Activated naive CD4-positive, alpha-beta T cell treated with anti-CD3 and anti-CD28 coated beads, Interleukin-2, amount 50 U/mL, for 24 hours (primary cell): ENCODE measurements around the gene ATP13A4.
"Not testable (repeated sequence)": the region's sequence is repeated elsewhere in the genome, so short reads cannot be mapped to it uniquely, and the experiment has no call there.

Experiments
- H3K27ac Mint-ChIP-seq: one replicate; pipeline ENCODE4 v1.8.0; 2021; ENCODE audit warnings: mild to moderate bottlenecking, mixed read lengths
- H3K27me3 Mint-ChIP-seq: one replicate; pipeline ENCODE4 v1.8.0; 2021; ENCODE audit warnings: mixed read lengths
- H3K36me3 Mint-ChIP-seq: one replicate; pipeline ENCODE4 v1.8.0; 2021; ENCODE audit warnings: mixed read lengths
- H3K4me1 Mint-ChIP-seq: one replicate; pipeline ENCODE4 v1.8.0; 2021; ENCODE audit warnings: mixed read lengths
- H3K4me3 Mint-ChIP-seq: one replicate; pipeline ENCODE4 v1.8.0; 2021; ENCODE audit warnings: mild to moderate bottlenecking, mixed read lengths
- H3K9me3 Mint-ChIP-seq: one replicate; pipeline ENCODE4 v1.8.0; 2021; ENCODE audit warnings: mixed read lengths

The ATP13A4 gene

GRCh38 chr3:193572426-193572908, 17.8 kb upstream of the ATP13A4 start:
- Mint-ChIP-seq H3K36me3 (no peaks in the 10 kb centered on the region), H3K4me3 (no peak overlapping the region), H3K9me3 (no peaks in the 10 kb centered on the region), H3K27ac (no peak overlapping the region), H3K4me1 (no peaks in the 10 kb centered on the region), H3K27me3 (no peaks in the 10 kb centered on the region)

DNA sequence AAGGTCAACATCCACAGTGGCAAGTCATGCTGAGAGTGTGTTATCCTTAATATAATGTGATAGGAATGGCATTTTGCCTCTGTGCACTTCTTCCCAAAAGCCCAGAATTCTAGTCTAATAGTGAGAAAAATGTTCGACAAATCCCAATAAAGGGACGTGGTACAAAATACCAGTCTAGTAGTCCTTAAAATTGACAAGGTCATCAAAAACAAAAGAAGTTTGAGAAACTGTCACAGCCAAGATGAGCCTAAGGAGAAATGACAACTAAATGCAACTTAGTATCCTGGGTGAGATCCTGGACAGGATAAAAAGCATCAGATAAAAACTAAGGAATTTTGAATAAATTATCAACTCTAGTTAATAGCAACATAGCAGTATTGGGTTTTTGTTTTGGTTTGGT, 14.4 kb upstream of the ATP13A4 start:
- no peaks in the 10 kb centered on the region for H3K36me3 Mint-ChIP-seq

GRCh38 chr3:193564012-193564411, 9.3 kb upstream of the ATP13A4 start:
- no peaks in the 10 kb centered on the region for H3K36me3 Mint-ChIP-seq
- no peak overlapping the region for H3K4me3 Mint-ChIP-seq
- no peak overlapping the region for H3K27ac Mint-ChIP-seq
- no peaks in the 10 kb centered on the region for H3K4me1 Mint-ChIP-seq
- H3K27me3 Mint-ChIP-seq, result no peaks in the 10 kb centered on the region
- H3K9me3 Mint-ChIP-seq, result no peaks in the 10 kb centered on the region

More for the DNA sequence above, 14.4 kb upstream of the ATP13A4 start:
- Mint-ChIP-seq H3K9me3 (no peaks in the 10 kb centered on the region), H3K27ac (no peak overlapping the region), H3K4me1 (no peaks in the 10 kb centered on the region), H3K27me3 (no peaks in the 10 kb centered on the region), H3K4me3 (no peak overlapping the region)

DNA sequence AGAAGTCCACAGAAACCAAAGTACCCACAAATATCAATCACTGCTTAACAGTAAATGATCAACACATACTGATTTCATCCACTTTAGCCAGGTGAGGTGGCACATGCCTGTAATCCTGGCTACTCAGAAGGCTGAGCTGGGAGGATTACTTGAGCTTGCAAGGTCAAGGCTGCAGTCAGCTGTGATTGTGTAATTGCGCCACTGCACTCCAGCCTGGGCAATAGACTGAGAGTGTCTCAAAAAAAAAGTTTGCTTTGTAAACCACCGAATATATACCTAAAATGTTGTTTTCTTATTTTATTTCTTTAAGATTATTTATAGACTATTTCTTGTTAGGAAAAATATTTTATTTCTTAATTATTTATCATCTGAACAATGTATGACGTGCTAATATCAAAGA, 8.7 kb upstream of the ATP13A4 start:
- Mint-ChIP-seq H3K4me1 (no peaks in the 10 kb centered on the region), H3K9me3 (no peaks in the 10 kb centered on the region), H3K27me3 (no peaks in the 10 kb centered on the region), H3K36me3 (no peaks in the 10 kb centered on the region), H3K4me3 (no peak overlapping the region), H3K27ac (no peak overlapping the region)

DNA sequence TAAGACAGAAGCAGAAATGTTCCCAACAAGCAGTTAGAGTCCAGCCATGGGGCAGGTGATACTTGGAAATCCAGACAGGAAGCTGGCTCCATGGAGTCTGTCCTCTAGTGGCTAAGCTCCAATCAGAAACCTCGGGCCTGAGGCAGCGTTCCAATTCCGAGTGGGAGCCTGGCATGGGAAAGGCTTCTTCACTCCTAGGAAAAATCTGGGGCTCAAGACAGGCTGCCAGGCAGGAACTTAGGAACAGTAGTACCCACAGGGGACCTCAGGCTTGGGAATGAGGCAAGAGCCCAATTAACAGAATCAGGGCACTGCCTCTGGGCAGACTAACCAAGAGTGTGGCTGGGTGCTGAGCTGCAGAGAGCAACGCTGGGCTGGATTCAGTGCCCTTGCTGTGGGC, 6.2 kb upstream of the ATP13A4 start:
- no peak overlapping the region for H3K4me3 Mint-ChIP-seq
- H3K9me3 Mint-ChIP-seq, result no peaks in the 10 kb centered on the region
- H3K27me3 Mint-ChIP-seq, result no peaks in the 10 kb centered on the region
- H3K27ac Mint-ChIP-seq, result no peak overlapping the region
- H3K36me3 Mint-ChIP-seq, result peaks cover 2% of the 10 kb centered on the region
- H3K4me1 Mint-ChIP-seq, result no peaks in the 10 kb centered on the region

GRCh38 chr3:193560091-193560490, 5.4 kb upstream of the ATP13A4 start:
- Mint-ChIP-seq H3K36me3 (peaks cover 2% of the 10 kb centered on the region), H3K4me3 (no peak overlapping the region), H3K4me1 (no peaks in the 10 kb centered on the region), H3K9me3 (no peaks in the 10 kb centered on the region), H3K27ac (no peak overlapping the region), H3K27me3 (no peaks in the 10 kb centered on the region)

- no peaks in the 10 kb centered on the region for H3K4me1 Mint-ChIP-seq
Observed at GRCh38 chr3:193559100-193559499, 4.4 kb upstream of the ATP13A4 start.

GRCh38 chr3:193556841-193557240, 2.1 kb upstream of the ATP13A4 start:
- Mint-ChIP-seq H3K27me3 (no peaks in the 10 kb centered on the region), H3K27ac (no peak overlapping the region), H3K4me3 (no peak overlapping the region), H3K4me1 (no peaks in the 10 kb centered on the region), H3K36me3 (peaks cover 2% of the 10 kb centered on the region), H3K9me3 (no peaks in the 10 kb centered on the region)

More at GRCh38 chr3:193559100-193559499, 4.4 kb upstream of the ATP13A4 start:
- Mint-ChIP-seq H3K4me3 (no peak overlapping the region), H3K36me3 (peaks cover 2% of the 10 kb centered on the region), H3K9me3 (no peaks in the 10 kb centered on the region), H3K27me3 (no peaks in the 10 kb centered on the region), H3K27ac (no peak overlapping the region)

GRCh38 chr3:193553586-193553985, 1.1 kb downstream of the ATP13A4 start:
- Mint-ChIP-seq H3K27ac (no peak overlapping the region), H3K4me3 (no peak overlapping the region), H3K4me1 (no peaks in the 10 kb centered on the region), H3K27me3 (no peaks in the 10 kb centered on the region), H3K9me3 (no peaks in the 10 kb centered on the region), H3K36me3 (peaks cover 2% of the 10 kb centered on the region)

GRCh38 chr3:193552923-193553322, 1.8 kb downstream of the ATP13A4 start:
- H3K27me3 Mint-ChIP-seq, result no peaks in the 10 kb centered on the region
- H3K36me3 Mint-ChIP-seq, result peaks cover 2% of the 10 kb centered on the region
- H3K4me3 Mint-ChIP-seq, result no peak overlapping the region
- no peak overlapping the region for H3K27ac Mint-ChIP-seq
- no peaks in the 10 kb centered on the region for H3K9me3 Mint-ChIP-seq
- H3K4me1 Mint-ChIP-seq, result no peaks in the 10 kb centered on the region

DNA sequence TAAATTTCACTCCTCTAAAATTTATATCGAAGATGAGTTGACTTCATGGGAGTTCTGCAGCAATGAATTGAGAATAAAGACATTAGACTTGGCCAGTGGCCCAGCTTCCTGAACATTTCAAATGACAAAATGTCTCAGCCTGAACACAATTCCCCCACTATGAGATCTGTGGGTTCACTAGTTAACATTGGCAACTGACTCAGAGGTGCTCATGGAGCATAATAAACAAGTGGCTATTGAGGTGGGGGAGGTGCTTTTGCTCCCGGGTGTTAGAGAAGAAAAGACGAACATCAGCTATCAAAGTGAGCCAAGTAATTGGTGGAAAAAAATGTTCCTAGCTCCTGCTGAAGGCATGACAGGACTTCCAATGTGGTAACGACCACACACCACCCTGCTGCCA, 6.3 kb downstream of the ATP13A4 start:
- H3K4me1 Mint-ChIP-seq, result no peaks in the 10 kb centered on the region
- H3K9me3 Mint-ChIP-seq, result peaks cover 5% of the 10 kb centered on the region
- H3K27me3 Mint-ChIP-seq, result no peaks in the 10 kb centered on the region
- peaks cover 8% of the 10 kb centered on the region for H3K36me3 Mint-ChIP-seq
- H3K4me3 Mint-ChIP-seq, result no peak overlapping the region
- no peak overlapping the region for H3K27ac Mint-ChIP-seq

DNA sequence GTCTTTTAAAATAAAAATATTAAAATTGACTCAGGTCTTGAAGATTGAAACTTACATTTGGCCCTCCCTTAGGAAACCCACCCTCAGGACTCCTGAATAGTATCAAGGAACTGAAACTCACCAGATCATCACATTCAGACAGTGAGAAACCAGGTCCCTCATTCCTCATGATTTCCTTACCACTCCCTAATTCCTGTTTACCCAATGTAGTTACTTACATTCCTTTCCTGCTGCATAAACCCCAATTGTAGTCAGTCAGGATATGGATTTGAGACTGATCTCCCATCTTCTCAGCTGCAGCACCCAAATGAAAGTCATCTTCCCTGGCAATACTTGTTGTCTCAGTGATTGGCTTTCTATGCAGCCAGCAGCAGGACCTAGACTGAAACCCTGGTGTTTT, 8.6 kb downstream of the ATP13A4 start:
- Mint-ChIP-seq H3K9me3 (peaks cover 5% of the 10 kb centered on the region), H3K4me3 (no peak overlapping the region), H3K36me3 (peaks cover 8% of the 10 kb centered on the region), H3K27ac (no peak overlapping the region), H3K27me3 (no peaks in the 10 kb centered on the region), H3K4me1 (no peaks in the 10 kb centered on the region)

- Mint-ChIP-seq H3K27me3 (no peaks in the 10 kb centered on the region), H3K4me3 (no peak overlapping the region), H3K4me1 (no peaks in the 10 kb centered on the region), H3K9me3 (peaks cover 5% of the 10 kb centered on the region), H3K36me3 (peaks cover 8% of the 10 kb centered on the region), H3K27ac (no peak overlapping the region)
Observed at GRCh38 chr3:193545304-193545703, 9.4 kb downstream of the ATP13A4 start.

DNA sequence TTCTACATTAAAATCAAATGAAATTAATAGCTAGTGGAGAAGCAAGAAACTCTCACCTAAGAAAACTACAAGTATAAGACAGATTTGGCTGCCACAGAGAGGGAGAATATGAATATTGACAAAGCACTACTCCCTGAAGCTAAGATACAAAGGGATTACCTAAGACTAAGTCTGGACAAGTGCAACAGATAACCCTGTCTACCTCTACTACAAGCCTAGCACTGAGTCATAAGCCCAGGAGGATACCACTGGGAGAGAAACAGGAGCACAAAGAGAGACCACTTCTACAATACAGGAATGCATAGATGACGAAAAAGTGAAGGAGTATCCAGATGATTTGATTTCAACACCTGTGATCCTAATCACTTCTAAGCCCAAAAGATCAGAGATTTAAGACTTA, 10.4 kb downstream of the ATP13A4 start:
- Mint-ChIP-seq H3K27ac (no peak overlapping the region), H3K4me1 (no peaks in the 10 kb centered on the region), H3K36me3 (peaks cover 8% of the 10 kb centered on the region), H3K9me3 (peaks cover 5% of the 10 kb centered on the region), H3K27me3 (no peaks in the 10 kb centered on the region), H3K4me3 (no peak overlapping the region)

DNA sequence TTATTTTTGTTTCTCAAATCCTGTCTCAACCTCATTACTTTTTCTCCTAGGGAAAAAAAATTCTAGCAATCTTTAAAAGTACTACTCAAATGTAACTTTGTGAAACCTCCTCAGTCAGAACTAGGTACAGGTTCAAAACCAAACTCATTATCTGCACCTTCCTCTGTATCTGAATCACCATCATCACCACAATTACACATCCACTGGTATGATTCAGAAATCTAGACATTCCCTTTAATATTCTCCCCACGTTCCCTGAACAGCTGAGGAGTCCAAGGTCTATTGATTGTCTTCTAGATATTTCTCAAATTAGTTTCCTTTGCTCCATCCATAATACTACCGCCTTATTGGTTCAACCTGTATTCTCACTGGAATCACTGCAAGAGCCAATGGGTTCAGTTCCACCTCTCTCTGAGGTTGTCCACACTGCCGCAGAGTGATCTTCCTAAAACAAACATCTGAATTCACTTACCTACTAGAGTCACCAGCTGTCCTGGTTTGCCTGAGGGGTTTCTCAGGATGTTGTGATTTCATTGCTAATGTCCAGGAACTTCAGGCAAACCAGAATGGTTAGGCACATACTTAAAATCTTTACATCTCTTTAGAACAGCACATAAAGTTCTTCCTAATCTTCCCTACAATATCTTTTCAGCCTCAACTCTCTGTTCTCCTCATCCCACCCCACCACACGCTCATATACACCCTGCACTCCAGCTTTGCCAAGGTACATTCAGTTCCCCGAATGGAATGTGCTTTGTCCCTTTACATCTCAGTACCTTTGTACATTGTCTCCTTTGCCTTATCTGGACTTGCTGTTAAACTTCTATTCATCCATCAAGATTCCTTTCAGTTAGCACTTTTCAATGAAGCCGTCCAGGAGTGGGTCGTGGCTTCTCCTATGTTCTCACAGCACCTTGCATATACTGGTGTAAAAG, 24.2 kb downstream of the ATP13A4 start:
- Mint-ChIP-seq H3K4me1 (no peaks in the 10 kb centered on the region), H3K27me3 (peaks cover 3% of the 10 kb centered on the region), H3K27ac (peak overlapping the region; percentile 5), H3K9me3 (no peaks in the 10 kb centered on the region), H3K36me3 (peaks cover 3% of the 10 kb centered on the region), H3K4me3 (no peak overlapping the region)

DNA sequence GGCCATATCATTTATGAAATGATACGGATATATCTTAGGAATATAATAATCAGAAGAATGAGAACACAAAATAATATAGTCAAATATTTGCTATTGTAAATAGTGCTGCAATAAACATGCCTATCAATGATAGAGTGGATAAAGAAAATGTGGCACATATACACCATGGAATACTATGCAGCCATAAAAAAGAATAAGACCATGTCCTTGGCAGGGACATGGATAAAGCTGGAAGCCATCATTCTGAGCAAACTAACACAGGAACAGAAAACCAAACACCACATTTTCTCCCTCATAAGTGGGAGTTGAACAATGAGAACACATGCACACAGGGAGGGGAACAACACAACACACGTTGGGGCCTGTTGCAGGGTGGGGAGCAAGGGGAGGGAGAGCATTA, 28.6 kb downstream of the ATP13A4 start:
- not testable (repeated sequence) for H3K36me3 Mint-ChIP-seq, H3K4me3 Mint-ChIP-seq, H3K9me3 Mint-ChIP-seq, H3K27ac Mint-ChIP-seq, H3K27me3 Mint-ChIP-seq, H3K4me1 Mint-ChIP-seq
